Upper lobe of left lung (tissue), 6 donors: ENCODE measurements around the gene OSCAR. TPM values are rescaled to one million over a fixed set of nuclear protein-coding genes. Genes with fewer than 3 reads are reported as not detected.

ENCODE experiments used
- ATAC-seq, 2 donors: fragments of 200-7000 bp; cut with Tn5 transposase; one replicate each; pipeline ENCODE4 v1.9.1; 2022; ENCODE audit warnings: mild to moderate bottlenecking in 2 of 2, moderate library complexity in 2 of 2; ENCODE audit not compliant: low FRiP score in 2 of 2
- DNase-seq, 2 donors: peaks; one replicate each; pipeline ENCODE4 v3.0.0-alpha.2; 2019 to 2020
- H3K27ac ChIP-seq, 4 donors: fragments of 200-600 bp; sonication (generic); one replicate each; pipeline ENCODE4 v1.5.1; 2016 to 2019
- H3K27me3 ChIP-seq, 4 donors: fragments of 200-600 bp; sonication (generic); one replicate each; pipeline ENCODE4 v1.5.1; 2017 to 2019
- H3K36me3 ChIP-seq, 4 donors: fragments of 200-600 bp; sonication (generic); one replicate each; pipeline ENCODE4 v1.5.1; 2016 to 2019
- H3K4me1 ChIP-seq, 4 donors: fragments of 200-600 bp; sonication (generic); one replicate each; pipeline ENCODE4 v1.5.1; 2018 to 2019
- H3K4me3 ChIP-seq, 4 donors: fragments of 200-600 bp; sonication (generic); one replicate each; pipeline ENCODE4 v1.5.1; 2017 to 2019; ENCODE audit warnings: mild to moderate bottlenecking in 2 of 4, moderate library complexity in 1 of 4
- H3K9me3 ChIP-seq, 4 donors: fragments of 200-600 bp; sonication (generic); one replicate each; pipeline ENCODE4 v1.5.1; 2018 to 2019
- EP300 ChIP-seq, 4 donors: sonication (generic); formaldehyde crosslinking; IDR thresholded peaks; one replicate each; pipeline ENCODE4 v1.5.1; 2017; ENCODE audit warnings: antibody characterized with exemption in 4 of 4, control low read depth in 2 of 4
- POLR2A ChIP-seq, 4 donors: fragments of 450-650 bp; IDR thresholded peaks; one replicate each; pipeline ENCODE4 v1.5.1; 2016 to 2017; ENCODE audit warnings: antibody characterized with exemption in 4 of 4, mild to moderate bottlenecking in 2 of 4
- POLR2AphosphoS5 ChIP-seq, 2 donors: sonication (generic); formaldehyde crosslinking; IDR thresholded peaks; one replicate each; pipeline ENCODE4 v1.5.1; 2017; ENCODE audit warnings: antibody characterized with exemption in 2 of 2
- WGBS, 2 donors: methylation state at CpG; one replicate each; pipeline ENCODE4 v1.1.5; 2017 to 2018; 5-methylcytosine and 5-hydroxymethylcytosine counted together
- total RNA-seq, 6 donors: library from RNA; depleted of rRNA in 4 of 6; stranded (reverse); fragments of >200 nt in 4 of 6; gene quantifications; one replicate each; pipeline versions ENCODE4 v1.1.0 to v1.2.1, GENCODE V29; 2016 to 2021
- TF ChIP-seq, protein P1 (sequence below), 6 experiments: fragments of 450-650 bp in 4 of 6; fragments of 200-600 bp in 2 of 6; sonication (generic) in 2 of 6; IDR thresholded peaks; one replicate each; pipeline ENCODE4 v1.5.1; 2016 to 2019; ENCODE audit warnings: antibody characterized with exemption in 6 of 6
- donor health status: DM: no; HTN: no; CAD: no; lungs with moderate emphysema.
- donor health status: DM: no; HTN: yes; CAD: no; lungs with severe emphysema.

Gene OSCAR
- total RNA-seq, 6 donors from 2014 or later, result 18.5 to 119 (median 49.5) TPM

DNA sequence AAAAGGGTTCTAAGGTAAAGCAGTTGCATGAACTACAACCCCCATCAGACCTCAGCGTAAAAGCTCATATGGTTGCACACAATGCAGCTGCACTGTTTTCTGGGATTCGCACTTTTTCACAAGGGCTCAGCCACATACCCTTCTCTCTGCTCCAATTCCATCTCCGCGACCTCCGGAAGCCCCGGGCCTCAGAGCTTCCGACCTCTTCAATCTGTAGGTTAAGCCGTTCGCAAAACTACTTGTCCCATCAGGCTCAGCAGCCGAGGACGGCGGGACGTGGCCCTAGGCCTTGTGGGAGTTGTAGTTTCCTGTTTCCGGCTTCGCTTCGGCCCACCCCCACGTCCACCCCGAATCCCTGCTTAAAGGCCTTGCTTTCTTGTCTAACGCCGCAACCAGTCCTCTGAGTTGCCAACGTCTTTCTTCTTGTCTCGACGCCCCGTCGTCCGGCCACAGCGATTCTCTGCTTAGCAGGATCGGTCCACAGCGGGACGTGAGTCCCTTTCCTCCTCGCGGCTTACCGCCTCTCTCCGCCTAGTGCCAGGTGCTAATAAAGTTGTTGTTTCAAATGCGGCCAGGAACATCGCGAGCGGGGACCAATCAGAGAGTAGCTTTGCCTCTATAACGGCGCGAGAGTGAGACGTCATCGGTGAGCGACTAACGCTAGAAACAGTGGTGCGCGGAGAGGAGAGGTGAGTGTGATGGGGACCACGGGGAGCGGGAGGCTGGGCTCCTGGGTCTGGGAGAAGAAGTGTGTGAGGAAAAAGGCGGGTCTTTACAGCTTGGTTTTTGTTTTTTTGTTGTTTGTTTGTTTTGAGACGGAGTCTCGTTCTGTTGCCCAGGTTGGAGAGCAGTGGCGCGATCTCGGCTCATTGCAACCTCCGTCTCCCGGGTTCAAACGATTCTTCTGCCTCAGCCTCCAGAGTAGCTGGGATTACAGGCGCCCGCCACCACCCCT is 14.8 kb upstream of the OSCAR start, which contains the start of the genes PRPF31 and TFPT:
Gene PRPF31, plus strand, starts transcription at position 646 of the 955 bp plus-strand sequence. CDS start 2,525 bp downstream, outside the sequence.
Gene TFPT, minus strand, starts transcription at position 549 of the 955 bp plus-strand sequence. Its CDS starts 388 bp downstream, at position 161.
- peak; percentile 96 to 97 for ATAC-seq
- WGBS, 2 donors, result 1% methylated on average over 57 to 60 of the region's 60 CpGs

DNA sequence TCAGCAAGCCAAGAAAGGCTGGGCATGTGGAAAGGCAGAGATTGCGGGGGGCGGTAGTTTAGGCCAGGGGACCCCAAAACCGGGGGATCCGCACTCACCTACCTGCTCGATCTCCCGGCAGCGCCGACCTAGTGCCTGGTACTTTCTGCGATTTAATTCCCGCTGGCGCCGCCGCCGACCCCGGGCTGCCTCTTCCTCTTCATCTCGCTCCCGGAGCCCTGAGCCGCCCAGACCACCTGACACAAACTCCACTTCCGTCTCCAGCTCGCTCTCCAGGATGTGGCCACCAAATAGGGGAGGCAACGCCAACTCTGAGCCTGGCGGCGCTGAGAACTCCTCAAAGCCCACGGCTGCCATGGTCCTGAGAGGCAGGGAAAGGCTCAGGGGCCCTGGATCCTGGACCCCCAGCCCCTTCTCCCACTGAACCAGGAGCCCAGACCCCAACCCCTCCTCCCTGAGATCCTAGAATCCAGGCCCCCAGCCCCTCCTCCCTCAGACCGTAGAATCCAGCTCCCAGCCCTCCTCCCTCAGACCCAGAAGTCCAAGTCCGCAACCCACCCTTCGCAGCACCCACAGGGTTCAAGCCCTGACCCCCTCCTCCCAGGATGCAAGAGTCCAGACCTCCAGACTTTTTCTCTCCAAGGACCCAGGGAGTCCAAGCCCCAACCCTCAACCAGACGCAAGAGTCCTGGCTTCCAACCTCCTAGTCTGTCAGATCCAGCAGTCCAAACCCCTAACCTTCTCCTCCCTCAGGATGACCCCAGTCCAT is 13.9 kb upstream of the OSCAR start:
- Histone ChIP-seq H3K9me3 (no peaks in the 10 kb centered on the region), H3K4me3 (peak overlapping the region; percentile 75 to 99 (median 87)), H3K27ac (peak overlapping the region in 3 of 4 donors; percentile 89 to 96 (median 90)), H3K36me3 (peaks cover 10 to 31% (median 20%) of the 10 kb centered on the region in 4 donors), H3K4me1 (peaks cover 24 to 31% (median 25%) of the 10 kb centered on the region in 4 donors), H3K27me3 (no peaks in the 10 kb centered on the region)
- TF ChIP-seq, protein P1, sequence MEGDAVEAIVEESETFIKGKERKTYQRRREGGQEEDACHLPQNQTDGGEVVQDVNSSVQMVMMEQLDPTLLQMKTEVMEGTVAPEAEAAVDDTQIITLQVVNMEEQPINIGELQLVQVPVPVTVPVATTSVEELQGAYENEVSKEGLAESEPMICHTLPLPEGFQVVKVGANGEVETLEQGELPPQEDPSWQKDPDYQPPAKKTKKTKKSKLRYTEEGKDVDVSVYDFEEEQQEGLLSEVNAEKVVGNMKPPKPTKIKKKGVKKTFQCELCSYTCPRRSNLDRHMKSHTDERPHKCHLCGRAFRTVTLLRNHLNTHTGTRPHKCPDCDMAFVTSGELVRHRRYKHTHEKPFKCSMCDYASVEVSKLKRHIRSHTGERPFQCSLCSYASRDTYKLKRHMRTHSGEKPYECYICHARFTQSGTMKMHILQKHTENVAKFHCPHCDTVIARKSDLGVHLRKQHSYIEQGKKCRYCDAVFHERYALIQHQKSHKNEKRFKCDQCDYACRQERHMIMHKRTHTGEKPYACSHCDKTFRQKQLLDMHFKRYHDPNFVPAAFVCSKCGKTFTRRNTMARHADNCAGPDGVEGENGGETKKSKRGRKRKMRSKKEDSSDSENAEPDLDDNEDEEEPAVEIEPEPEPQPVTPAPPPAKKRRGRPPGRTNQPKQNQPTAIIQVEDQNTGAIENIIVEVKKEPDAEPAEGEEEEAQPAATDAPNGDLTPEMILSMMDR (IDR thresholded peaks at IDR 0.05), result no peak
- TF ChIP-seq EP300 (IDR thresholded peaks at IDR 0.05), result no peak
- no peak for TF ChIP-seq POLR2A (IDR thresholded peaks at IDR 0.05)
- TF ChIP-seq POLR2AphosphoS5 (IDR thresholded peaks at IDR 0.05), result no peak
- peak; percentile 72 to 85 for DNase-seq
- 20 to 26% methylated on average over 24 to 28 of the region's 28 CpGs for WGBS, 2 donors
- ATAC-seq, result peak; percentile 35 to 60

More for the DNA sequence above, 14.8 kb upstream of the OSCAR start, which contains the start of the genes PRPF31 and TFPT:
- H3K4me1 ChIP-seq, result peaks cover 24 to 31% (median 25%) of the 10 kb centered on the region in 4 donors
- DNase-seq, result peak; percentile 88 to 96
- H3K4me3 ChIP-seq, result peak within 1 kb of the TSS; percentile 75 to 99 (median 87)
- TF ChIP-seq POLR2AphosphoS5 (IDR thresholded peaks at IDR 0.05), result peak; percentile 97
- TF ChIP-seq, protein P1 (IDR thresholded peaks at IDR 0.05), result peak in 1 of 6 experiments; percentile 5
- peak in 1 of 4 donors; percentile 59 for TF ChIP-seq EP300 (IDR thresholded peaks at IDR 0.05)
- TF ChIP-seq POLR2A (IDR thresholded peaks at IDR 0.05), result peak in 3 of 4 donors; percentile 47 to 82 (median 53)
- no peaks in the 10 kb centered on the region for H3K9me3 ChIP-seq
- H3K36me3 ChIP-seq, result peaks cover 5 to 31% (median 21%) of the 10 kb centered on the region in 4 donors
- no peaks in the 10 kb centered on the region for H3K27me3 ChIP-seq
- peak within 1 kb of the TSS; percentile 84 to 96 (median 90) for H3K27ac ChIP-seq

- Histone ChIP-seq H3K27ac (no peak overlapping the region), H3K4me3 (no peak overlapping the region), H3K4me1 (peaks cover 9 to 11% (median 10%) of the 10 kb centered on the region in 4 donors), H3K27me3 (no peaks in the 10 kb centered on the region), H3K9me3 (no peaks in the 10 kb centered on the region), H3K36me3 (peaks cover 30 to 59% (median 54%) of the 10 kb centered on the region in 4 donors)
- ATAC-seq (no peak), DNase-seq (no peak)
- 77 to 83% methylated on average over 6 of the region's 6 CpGs for WGBS, 2 donors
- no peak for TF ChIP-seq EP300 (IDR thresholded peaks at IDR 0.05)
- no peak for TF ChIP-seq POLR2AphosphoS5 (IDR thresholded peaks at IDR 0.05)
- no peak for TF ChIP-seq POLR2A (IDR thresholded peaks at IDR 0.05)
- TF ChIP-seq, protein P1 (IDR thresholded peaks at IDR 0.05), result no peak
Measured at GRCh38 chr19:54109651-54110050, 9.0 kb upstream of the OSCAR start.

DNA sequence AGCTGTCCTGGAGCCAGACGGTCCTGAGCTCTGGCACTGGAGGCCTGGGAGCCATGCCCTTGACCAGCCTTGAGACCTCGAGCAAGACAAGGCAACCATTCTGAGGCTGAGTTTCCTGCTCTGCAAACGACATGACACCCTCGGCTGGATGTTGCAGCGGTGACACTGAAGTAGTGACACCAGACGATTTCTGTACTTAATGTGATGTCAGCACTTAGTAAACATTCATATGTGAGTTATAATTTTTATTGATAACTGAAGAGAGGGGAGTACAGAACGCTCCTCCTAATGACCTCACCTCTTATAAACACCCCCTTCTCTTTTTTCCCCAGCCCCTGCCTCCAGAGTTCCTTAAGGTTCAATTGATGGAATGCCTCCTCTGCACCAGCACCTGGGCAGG is 7.9 kb upstream of the OSCAR start:
- Histone ChIP-seq H3K36me3 (peaks cover 30 to 59% (median 54%) of the 10 kb centered on the region in 4 donors), H3K27ac (no peak overlapping the region), H3K4me1 (peaks cover 3 to 10% (median 6%) of the 10 kb centered on the region in 4 donors), H3K9me3 (no peaks in the 10 kb centered on the region), H3K4me3 (no peak overlapping the region), H3K27me3 (no peaks in the 10 kb centered on the region)
- DNase-seq (no peak), ATAC-seq (no peak)
- WGBS, 2 donors, result 87 to 88% methylated on average over 6 to 7 of the region's 7 CpGs
- TF ChIP-seq POLR2AphosphoS5 (IDR thresholded peaks at IDR 0.05) (no peak), EP300 (IDR thresholded peaks at IDR 0.05) (no peak), POLR2A (IDR thresholded peaks at IDR 0.05) (no peak)
- TF ChIP-seq, protein P1 (IDR thresholded peaks at IDR 0.05), result no peak
